Fibroblast of the aortic adventitia (primary cell): ENCODE data around the gene LUC7L2. TPM values are rescaled to one million over a fixed set of nuclear protein-coding genes. Genes with fewer than 3 reads are reported as not detected.
"Not testable (repeated sequence)": the region's sequence is repeated elsewhere in the genome, so short reads cannot be mapped to it uniquely, and the experiment has no call there.

Source experiments
- DNase-seq: peaks from one replicate; pipeline ENCODE4 v3.0.0-alpha.2; 2010; ENCODE audit warnings: low read depth
- H3K4me3 ChIP-seq: 2 replicates; pipeline ENCODE4 v1.5.1; 2011; ENCODE audit warnings: low read depth, mild to moderate bottlenecking, control low read depth, low read length, moderate library complexity
- CTCF ChIP-seq: IDR thresholded peaks from 2 replicates; pipeline ENCODE4 v1.5.1; 2011; ENCODE audit warnings: mild to moderate bottlenecking, low read length, control low read depth, inconsistent platforms; ENCODE audit not compliant: insufficient read depth
- total RNA-seq: library from RNA; depleted of rRNA; stranded (reverse); fragments of >200 nt; gene quantifications from 2 replicates; pipeline ENCODE4 v1.2.3, GENCODE V29; 2012; ENCODE audit warnings: low replicate concordance

Gene LUC7L2
- total RNA-seq, 1 donor = 58.5 TPM

- DNase-seq = no peak
- H3K4me3 ChIP-seq = no peak overlapping the region
- no peak for TF ChIP-seq CTCF
These were observed 62.4 kb downstream of the LUC7L2 start for GRCh38 chr7:139422126-139422525.

- no peak for TF ChIP-seq CTCF
- no peak overlapping the region for H3K4me3 ChIP-seq
- no peak for DNase-seq
These were observed 63.4 kb downstream of the LUC7L2 start for GRCh38 chr7:139423091-139423490.

GRCh38 chr7:139424004-139424403 lies 64.3 kb downstream of the LUC7L2 start:
- no peak overlapping the region for H3K4me3 ChIP-seq
- no peak for TF ChIP-seq CTCF
- no peak for DNase-seq

GRCh38 chr7:139425701-139426100 lies 66.0 kb downstream of the LUC7L2 start:
- not testable (repeated sequence) for DNase-seq, H3K4me3 ChIP-seq

- H3K4me3 ChIP-seq = no peak overlapping the region
- DNase-seq = no peak
- no peak for TF ChIP-seq CTCF
These were observed 66.7 kb downstream of the LUC7L2 start for GRCh38 chr7:139426258-139427028.

GRCh38 chr7:139427029-139427420 lies 67.3 kb downstream of the LUC7L2 start:
- no peak for TF ChIP-seq CTCF
- no peak for DNase-seq
- H3K4me3 ChIP-seq = no peak overlapping the region

GRCh38 chr7:139427788-139428187 lies 68.1 kb downstream of the LUC7L2 start:
- no peak for TF ChIP-seq CTCF
- H3K4me3 ChIP-seq = no peak overlapping the region
- DNase-seq = no peak

GRCh38 chr7:139429735-139430134 lies 70.0 kb downstream of the LUC7L2 start:
- DNase-seq, H3K4me3 ChIP-seq: not testable (repeated sequence)
